Measurements from ENCODE around the gene SH3BP1.

- TF ChIP-seq, protein P1, sequence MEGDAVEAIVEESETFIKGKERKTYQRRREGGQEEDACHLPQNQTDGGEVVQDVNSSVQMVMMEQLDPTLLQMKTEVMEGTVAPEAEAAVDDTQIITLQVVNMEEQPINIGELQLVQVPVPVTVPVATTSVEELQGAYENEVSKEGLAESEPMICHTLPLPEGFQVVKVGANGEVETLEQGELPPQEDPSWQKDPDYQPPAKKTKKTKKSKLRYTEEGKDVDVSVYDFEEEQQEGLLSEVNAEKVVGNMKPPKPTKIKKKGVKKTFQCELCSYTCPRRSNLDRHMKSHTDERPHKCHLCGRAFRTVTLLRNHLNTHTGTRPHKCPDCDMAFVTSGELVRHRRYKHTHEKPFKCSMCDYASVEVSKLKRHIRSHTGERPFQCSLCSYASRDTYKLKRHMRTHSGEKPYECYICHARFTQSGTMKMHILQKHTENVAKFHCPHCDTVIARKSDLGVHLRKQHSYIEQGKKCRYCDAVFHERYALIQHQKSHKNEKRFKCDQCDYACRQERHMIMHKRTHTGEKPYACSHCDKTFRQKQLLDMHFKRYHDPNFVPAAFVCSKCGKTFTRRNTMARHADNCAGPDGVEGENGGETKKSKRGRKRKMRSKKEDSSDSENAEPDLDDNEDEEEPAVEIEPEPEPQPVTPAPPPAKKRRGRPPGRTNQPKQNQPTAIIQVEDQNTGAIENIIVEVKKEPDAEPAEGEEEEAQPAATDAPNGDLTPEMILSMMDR (IDR thresholded peaks at IDR 0.05) = no peak
- TF ChIP-seq POLR2A (IDR thresholded peaks at IDR 0.05) = no peak
Measured at GRCh38 chr22:37628830-37629229, 10.6 kb upstream of the SH3BP1 start.
